Activated CD8-positive, alpha-beta memory T cell treated with anti-CD3 and anti-CD28 coated beads for 4 hours (primary cell): ENCODE measurements around the gene KLHL3.

Experiments used
- DNase-seq, 2 donors: peaks; one replicate each; pipeline ENCODE4 v3.0.0-alpha.2; 2020; ENCODE audit warnings: low read depth in 2 of 2

Gene KLHL3

DNA sequence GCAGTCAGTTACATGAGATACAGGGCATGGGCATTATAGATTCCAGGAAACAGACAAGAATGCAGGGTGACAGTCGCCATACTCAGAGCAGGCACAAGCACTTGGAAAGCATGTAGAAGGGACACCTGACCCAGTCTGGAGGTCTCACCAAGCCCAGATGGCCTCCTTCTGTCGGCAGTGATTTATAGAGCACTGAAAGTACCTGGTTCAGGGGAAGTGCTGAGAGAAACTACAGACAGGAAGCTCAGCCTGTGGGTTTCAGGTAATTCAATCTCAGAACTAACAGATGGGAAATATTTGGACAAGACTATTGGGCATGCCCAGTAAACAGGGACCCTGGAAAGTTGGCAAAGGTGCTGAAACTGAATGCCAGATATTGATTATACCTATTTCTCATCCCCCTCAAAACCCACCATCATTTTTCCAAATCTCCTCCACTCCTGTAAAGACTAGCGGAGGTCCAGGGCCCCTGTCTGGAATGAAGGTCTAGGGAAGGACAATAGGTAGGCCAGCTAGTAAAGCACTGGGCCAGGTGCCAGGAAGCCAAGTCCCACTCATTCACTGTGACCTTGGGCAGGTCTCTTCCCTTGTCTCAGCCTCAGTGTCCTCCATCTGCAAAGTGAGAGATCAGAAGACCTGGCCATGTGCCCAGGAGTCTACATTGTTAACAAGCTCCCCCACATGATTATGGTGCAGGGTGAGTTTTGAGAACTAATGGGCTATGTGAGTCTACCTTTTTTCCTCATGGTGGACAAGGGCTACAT lies 26.9 kb downstream of the KLHL3 start:
- no peak for DNase-seq

DNA sequence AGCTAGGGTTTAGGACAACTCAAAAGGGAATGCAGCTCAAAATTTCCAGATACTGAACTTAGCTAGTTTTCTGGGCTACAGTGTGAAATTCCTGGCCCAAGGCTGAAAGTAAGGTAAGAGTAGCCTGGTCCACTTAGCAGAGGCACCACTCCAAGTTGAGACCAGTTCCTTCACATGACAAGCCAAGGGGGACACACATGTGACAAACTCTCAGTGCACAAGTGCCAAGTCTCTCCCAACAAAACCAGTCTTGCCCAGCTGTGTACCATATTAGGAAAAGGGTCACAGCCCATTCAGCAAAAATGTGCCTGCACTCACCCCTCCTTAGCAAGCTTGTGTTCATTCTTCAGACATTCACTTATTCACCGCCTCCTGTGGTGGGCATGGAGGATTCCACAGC lies 27.8 kb downstream of the KLHL3 start:
- no peak for DNase-seq

DNA sequence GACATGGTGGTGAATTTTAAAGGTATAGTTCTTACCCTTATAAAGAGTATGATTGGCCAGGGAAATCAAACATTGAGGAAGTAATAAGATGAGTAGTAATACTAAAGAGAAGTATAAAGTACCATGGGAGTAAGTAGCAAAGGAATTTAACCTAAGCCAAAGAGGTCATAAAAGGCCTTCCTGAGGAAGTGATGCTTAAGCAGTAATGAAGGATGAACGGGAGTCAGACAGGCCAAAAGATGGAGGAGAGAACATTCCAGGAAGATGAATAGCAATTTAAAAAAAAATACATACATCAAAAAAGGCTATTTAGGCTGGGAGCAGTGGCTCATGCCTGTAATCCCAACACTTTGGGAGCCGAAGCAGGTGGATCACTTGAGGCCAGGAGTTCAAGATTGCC lies 29.0 kb downstream of the KLHL3 start:
- no peak for DNase-seq

DNA sequence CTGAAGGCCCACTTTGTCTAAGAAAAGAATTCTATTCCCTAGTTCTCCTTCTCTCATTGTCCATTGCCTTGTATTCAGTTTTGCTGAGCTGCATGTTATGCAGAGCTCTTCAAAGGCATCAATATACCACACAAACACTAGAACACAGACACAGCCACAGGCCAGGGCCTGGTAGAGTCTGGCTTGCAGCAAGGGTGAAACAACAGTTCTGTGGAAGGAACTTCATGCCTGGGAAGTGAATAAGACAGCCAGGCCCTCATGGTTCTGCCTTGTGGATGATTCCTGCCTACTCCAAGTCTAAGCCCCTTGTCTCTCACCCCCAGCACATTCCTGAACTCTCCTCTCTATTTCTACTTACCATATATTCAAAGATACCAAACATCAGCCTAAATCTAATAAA lies 30.8 kb downstream of the KLHL3 start:
- no peak for DNase-seq

DNA sequence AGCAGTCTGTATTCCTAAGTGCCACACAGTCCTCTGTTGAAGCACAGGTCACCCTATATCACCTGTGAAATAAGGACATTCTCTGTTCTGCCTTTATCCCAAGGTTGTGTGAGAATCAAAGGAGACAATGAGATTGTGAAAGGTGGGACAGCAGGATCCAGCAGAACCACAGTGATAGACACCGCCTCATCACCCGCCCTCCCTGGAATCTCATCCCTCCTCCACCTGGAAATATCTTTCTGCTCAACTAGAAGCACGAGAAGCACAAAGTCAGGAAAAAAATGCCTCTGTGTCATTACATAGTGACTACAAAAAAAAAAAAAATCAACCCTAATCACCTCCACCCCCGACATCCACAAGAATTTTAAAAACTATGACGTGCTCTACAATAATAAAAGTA lies 32.3 kb downstream of the KLHL3 start:
- DNase-seq = no peak

DNA sequence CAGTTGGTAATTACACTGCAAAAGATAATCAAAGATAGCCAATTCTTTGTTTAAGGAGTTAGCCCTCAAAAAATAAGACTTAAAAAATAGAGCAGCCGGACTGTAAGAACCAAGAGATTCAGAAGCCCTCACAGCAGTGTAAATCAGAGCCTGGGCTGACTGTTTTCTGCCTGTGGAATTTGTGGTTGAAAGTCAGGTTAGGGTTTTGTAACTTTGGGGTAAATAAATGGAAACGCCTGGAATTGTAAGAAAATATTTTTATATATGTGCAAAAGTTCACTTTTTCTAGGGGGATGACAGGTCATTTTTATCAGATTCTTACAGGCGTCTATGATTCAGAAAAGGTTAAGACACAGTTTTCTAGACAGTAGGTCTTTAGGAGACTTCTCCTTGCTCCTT lies 35.6 kb downstream of the KLHL3 start:
- DNase-seq = no peak

DNA sequence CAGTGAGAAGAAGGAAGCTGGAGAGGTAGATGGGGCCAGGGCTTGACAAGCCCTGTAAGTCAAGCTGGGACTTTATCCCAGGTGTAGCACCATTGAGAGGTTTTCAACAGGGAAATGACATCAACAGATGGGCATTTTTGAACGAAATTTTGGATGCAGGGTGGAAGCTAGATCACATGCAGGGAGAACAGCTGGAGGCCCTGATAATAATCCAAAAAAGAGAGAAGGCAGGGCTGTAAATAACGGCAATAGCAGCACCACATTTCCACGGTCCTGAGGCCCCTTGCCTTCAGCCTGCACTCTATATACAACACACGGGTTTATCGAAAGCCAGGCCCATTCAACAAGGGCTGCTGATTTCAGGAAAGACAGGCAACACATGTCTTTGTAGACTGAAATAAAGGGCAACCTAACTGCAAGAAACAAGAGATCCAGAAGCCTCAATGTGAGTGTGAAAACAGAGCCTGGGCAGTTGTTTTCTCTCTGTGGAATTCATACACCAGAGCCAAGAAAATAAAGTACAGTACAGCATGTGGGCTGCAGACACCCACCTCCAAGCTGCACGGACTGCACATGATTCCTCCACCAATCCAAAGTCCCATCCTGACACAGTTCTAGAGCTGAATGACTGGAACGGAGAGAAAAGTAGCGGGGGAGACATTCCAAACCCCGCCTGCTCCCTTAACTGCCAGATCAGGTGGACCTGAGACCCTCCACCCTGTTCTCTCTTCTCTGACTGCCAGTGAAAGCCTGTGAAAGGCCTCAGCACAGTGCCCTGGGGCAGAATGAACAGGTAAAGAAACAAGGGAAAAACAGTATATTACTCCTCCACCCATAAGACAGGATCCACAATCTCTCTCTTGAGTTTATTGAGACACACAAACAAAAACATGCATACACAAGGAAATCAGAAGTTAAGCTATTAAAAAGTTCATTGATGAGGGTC lies 36.3 kb downstream of the KLHL3 start:
- no peak for DNase-seq

DNA sequence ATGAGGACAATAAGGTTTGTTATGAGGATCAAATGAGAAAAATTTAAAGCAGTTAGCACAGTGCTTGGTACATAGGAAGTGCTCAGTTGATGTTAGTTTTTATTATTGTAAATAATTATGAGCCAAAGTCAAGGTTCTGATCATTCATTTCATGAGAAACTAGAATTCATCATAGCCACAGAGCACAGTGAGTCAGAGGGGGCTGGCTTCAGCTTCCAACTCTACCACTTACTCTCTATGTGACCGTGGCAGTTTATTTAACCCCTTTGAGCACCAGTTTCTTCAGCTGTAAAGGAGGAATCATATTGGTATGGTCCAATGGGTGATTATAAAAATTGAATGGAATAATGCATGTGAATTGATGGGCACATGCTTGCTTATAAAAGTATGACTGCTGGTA lies 39.4 kb downstream of the KLHL3 start:
- no peak for DNase-seq

DNA sequence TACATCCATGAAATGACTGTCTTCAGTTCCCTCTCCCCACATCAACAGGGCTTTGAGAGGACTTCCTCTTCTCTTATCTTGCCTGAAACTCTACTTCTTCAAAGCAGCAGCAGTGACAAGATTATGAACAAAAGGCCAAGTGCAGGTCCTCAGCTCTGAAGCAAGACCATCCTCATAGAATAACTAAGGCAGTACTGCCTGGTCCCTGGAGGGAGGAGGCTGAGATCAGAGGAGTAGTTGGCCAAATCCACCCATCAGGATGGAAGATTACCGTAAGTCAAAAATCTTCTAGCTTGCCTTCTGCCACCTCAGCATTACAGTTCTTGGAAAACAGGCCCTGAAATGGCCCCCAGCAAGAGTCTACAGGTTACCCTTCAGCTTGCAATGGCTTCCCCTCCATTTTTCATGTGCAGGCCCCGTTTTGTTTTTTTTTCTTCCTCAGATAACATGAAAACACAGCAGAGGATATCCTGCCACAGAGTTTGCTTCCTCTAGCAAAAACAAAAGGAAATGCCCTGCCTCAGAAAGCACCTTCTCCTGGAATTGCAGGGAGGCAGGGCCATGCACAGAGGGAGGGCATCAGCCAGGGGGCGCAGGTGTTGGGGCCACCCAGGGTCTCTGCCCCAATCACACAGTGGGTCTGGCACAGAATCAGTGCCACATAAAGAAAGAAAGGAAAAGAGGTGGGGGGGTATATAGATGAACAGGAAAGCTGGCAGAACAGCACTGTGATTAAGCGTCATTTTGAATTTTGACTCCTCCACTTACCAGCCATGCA lies 40.0 kb downstream of the KLHL3 start:
- DNase-seq = no peak

DNA sequence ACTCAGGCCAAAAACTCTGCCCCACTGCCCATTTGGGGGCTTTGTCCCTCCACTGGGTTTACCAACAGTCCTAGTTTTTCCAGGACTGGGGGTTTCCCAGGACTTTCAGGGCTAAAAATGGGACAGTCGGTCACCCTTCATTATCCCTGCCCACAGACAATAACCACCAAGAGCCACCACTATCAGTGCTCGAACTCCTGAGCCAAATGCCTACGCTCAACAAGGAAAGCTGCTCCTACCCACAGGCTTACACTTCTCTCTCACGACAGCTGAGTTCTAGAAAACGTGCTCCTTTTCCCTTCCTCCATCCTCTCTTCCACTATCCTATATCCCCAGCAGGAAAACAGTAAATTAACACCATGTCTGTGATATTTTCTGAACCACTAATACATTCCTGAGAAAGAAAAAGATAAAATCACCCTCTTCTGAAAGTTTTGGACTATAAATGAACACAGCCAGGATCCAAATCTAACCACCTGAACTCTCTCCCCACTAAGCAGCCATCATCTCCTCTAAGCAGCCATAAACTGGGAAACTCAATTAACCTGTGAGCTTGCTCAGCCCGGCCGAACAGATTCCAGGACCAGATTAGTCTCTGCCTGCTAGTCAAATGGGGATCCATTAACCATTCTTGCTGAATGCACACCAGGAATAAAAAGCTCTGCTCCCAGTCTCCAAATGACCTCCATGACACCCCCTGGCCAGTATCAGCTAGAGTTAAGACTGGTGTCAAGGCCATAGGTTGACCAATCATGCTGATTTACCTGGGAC lies 41.8 kb downstream of the KLHL3 start:
- DNase-seq = no peak

DNA sequence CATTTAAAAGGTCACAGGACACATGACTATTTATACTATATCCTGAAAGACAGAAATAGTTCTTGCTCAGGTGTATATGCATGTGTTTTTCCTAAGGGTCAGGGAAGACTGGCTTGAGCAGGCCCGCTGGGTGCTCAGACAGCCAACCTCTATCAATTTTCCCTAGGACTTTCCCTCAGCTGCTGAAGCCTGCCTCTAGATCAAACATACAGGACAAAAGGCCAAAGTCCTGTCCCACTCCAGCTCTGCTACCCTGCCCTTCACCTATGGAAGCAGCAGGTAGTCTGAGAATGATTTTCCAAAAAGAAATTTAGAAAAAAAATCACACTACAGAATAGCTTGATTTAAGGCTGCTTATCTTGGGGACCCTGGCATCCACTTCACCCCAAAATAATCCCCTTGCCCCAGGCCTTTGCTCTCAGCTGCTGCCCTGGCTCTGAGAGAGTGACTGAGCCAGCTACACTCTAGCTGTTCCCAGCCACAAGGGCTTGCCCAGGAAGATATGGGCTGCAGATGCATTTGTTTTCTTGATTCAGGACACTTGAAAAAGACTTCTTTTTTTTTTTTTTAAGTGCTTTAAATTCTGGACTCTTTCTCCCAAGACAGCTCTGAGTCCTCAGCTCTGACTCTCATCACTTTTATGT lies 42.5 kb downstream of the KLHL3 start:
- DNase-seq = no peak

DNA sequence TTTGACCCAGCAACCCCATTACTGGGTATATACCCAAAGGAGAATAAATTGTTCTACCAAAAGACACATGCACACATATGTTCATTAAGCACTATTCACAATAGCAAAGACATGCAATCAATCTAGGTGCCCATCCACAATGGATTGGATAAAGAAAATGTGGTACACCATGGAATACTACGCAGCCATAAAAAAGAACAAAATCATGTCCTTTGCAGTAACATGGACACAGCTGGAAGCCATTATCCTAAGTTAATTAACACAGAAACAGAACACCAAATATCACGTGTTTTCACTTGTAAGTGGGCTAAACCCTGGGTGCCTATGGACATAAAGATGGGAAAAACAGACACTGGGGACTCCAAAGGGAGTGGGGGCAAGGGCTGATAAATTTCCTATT lies 46.6 kb downstream of the KLHL3 start:
- no peak for DNase-seq

DNA sequence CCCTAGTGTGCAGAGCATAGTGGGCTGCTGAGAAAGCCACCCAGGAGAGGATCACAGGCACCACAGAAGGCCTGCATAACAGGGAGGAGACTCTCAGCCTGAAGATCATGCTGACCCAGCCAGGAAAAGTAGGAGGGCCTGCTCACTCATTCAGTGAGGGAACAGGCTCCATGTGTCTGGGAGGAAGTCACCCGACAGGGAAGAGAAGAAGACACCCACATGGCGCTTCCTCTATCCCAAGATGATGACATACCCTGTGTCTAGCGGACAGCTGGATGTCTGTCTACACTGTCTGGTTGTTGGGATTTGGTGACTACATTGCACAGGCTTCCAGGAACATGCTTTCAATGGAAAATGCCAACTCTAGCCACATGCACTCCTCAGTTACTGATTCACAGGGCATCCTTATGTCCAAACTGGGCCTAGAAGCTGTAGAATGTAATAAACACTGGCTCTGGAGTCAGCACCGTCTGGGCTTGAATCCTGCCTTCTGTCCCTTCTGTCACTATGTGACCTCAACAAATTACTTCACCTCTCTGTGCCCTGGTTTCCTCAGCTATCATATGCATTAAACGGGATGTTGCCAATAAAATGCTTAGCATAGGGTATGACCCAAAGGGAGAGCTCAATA lies 47.6 kb downstream of the KLHL3 start:
- no peak for DNase-seq

DNA sequence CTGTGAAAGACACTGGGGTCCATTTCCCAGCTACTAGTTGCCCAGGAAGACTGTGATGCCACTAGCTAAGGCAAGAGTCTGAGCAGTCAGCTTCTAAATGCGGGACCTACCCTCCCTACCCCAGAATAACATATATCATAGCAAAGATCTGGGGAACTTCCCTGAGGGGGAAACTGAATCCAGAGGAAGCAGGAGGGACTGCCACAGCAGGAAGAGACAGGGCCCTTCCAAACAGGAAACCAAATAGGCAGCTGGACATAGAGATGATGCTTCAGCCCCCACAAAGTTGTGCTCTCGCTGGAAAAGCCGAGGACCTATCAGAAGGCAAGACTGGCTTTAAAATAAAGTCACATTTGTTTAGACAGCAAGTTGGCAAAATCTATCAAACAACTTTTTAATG lies 51.1 kb downstream of the KLHL3 start:
- no peak for DNase-seq

DNA sequence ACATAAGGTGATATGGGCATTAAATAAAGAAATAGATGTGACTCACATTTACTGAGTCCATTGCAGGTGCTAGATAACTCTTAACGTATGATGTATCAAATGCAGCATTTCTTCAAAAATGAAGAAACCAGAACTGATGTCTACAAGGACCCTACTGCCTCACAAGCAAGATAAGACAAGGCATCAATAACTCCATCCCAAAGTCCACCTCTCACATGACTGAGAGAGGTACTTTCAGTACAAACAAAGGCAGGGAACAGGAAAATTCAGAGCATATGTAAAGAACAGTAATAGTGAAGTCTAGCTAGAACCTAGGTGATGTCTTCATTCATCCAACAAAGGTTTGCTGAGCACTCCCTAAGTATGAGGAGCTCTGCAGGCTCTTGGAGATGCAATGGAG lies 54.7 kb downstream of the KLHL3 start:
- no peak for DNase-seq

DNA sequence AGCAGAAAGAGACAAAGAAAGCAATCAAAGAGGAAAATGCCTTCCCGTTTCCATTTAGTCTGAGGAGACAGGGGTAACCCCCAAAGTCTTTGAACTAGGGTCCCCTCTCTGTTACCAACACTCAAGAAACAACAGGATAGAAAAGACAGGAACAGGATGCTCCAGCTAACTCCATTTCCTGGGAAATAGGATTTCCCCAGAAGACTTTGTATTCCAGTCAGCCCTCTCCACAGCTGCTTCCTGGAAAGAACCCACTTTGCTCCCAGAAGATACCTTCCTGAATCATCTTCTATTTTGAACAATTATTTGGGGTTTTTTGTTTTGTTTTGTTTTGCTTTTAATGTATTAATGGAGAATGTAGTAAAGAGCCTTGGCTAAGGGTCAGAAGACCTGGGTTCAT lies 56.0 kb downstream of the KLHL3 start:
- no peak for DNase-seq

DNA sequence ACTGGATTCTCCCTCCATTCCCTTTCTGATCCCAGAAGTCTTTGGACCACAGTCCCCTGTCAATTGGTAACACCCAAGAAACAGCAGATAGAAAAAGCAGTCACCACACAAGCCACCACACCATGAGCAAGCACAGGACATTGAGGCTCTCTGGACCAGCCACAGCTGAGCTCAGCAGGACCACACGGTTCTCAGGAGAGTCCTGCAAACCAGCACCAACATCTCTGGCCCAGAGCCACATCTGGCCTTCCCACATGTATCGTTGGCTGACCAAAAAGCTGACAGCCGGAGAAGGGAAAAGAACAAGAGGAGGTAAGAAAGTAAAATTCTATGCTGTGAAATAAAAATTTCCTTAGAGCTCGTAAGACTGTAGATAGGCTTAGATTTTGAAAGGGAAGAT lies 56.7 kb downstream of the KLHL3 start:
- DNase-seq = no peak

DNA sequence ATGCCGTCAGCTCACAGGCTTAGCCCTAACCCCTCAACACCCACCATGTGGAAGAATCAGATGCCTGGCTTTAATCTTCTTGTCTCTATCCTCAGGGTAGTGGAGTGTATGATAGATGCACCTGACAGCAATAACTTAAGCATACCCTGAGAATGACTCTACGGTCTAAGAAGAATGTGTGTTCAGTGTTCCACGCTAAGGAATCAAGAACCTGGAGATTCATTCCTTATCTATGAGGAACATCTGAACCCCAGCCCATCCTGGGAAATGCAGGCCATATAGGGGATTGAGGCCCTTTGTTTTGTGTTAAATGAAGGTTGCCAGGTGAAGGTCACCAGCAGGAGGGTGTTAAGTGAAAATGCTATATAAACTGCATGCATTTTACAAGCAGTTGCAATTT lies 63.0 kb downstream of the KLHL3 start:
- no peak for DNase-seq

DNA sequence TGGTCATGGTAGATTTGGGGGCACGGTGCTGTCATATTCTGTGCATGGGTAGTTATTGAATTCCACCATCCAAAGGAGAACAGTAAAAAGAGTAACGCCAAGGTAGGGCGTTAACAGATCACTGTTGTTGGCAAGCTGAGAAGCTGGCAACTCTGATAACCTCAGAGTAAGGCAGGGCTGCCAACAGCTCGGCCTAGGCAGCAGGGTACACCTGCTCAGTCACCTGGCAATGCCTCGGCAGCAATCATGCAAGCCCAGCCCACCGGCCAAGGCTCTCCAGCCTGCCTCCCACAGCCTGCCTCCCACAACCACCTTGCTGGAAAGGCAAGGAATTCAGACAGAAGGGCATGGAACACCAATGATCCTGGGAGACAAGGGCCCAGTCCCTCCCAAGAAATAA lies 63.9 kb downstream of the KLHL3 start:
- no peak for DNase-seq

DNA sequence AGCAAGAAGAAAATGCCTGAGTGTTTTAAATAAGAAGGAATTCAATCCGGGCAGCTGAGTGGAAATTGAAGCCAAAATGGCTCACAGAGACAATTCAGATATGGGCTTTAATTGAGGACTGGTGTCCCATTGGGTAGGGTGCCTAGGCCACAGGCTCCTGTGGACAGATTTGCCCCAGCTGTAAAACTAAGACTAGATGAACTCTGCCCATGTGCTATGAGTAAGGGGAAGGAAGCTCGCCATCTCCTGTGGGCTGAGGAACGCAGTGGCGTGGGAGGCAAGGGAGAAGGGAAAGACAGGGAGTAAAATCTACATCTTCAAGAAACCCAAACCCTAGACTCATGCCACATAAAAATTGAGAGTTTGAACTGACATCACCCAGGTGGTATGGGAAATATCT lies 66.1 kb downstream of the KLHL3 start:
- DNase-seq = no peak

DNA sequence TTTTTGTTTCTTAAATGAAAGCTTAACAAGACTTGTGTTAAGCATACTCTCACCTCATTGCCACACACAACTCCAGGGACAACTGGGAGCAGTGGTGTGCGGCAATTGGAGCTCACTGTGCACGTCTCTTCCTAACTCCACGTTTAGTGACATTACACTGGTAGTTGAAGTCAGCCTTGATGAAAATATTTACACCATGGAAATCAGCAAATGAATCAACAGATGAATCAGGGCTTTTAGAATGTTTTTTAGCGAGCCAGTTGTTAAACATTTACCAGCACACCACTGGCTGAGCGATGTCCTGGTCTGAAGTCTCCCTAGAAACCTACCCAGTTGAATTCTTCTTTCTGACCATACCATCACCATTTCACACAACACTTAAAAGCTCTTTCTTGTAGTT lies 67.3 kb downstream of the KLHL3 start:
- DNase-seq = no peak
